NCI-H187 (cell line): ENCODE measurements around the gene MT1M.
"Not testable (repeated sequence)": the region's sequence is repeated elsewhere in the genome, so short reads cannot be mapped to it uniquely, and the experiment has no call there.

ENCODE experiments used
- DNase-seq, 2 experiments: peaks; one replicate each; lab custom pipeline; 2025; lab: John Stamatoyannopoulos, UW

MT1M gene

DNA sequence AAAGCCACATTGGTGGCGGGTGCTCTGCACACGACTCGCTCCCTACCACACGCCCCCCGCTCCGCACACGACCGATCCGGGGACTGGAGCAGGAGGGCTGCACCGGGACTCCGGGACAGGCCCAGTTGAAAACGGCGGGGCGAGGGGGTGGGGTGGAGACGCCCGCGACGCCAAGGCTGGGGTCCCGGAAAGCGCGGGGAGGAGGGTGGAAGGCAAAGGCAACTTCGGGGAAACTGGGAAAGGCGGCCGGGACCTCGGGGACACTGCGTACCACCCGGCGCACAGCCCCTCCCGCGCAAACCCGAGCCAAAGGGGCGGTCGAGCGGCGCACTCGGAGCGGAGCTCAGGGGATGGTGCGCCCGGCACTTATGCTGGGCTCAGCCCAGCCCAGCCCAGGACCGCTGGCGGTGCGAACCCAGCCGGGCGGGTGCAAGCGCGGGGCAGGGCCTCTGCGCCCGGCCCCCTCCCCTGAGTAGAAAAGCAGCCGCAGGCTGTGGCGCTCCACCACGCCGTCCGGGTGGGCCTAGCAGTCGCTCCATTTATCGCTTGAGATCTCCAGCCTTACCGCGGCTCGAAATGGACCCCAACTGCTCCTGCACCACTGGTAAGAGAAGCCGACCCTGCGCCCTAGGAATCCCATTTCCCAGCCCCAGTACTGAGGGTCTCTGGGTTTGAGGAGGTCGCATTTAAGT is at the start of gene MT1M:
Gene MT1M (plus strand): TSS at position 504 of the 692 bp plus-strand sequence. CDS start 73 bp downstream, at position 577.
- no peak for DNase-seq

DNA sequence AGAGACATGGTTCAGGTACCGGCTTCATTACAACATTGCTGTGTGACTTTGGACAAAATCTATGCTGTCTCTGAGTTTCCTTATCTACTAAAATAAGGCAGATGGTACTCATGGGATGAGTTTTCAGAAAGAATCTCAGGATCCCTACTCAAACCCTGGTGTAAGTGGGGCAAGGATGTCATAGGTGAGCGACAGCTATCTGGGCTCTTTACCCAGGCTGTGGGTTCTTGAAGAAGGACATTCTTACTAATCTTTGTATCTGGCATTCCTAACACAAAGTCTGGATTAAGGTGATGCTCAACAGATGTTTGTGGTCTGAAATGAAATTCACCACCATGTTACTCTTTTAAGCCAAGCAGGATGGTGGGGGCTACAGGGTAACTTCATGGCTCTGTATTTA is 49.5 kb upstream of the MT1M start:
- not testable (repeated sequence) for DNase-seq

DNA sequence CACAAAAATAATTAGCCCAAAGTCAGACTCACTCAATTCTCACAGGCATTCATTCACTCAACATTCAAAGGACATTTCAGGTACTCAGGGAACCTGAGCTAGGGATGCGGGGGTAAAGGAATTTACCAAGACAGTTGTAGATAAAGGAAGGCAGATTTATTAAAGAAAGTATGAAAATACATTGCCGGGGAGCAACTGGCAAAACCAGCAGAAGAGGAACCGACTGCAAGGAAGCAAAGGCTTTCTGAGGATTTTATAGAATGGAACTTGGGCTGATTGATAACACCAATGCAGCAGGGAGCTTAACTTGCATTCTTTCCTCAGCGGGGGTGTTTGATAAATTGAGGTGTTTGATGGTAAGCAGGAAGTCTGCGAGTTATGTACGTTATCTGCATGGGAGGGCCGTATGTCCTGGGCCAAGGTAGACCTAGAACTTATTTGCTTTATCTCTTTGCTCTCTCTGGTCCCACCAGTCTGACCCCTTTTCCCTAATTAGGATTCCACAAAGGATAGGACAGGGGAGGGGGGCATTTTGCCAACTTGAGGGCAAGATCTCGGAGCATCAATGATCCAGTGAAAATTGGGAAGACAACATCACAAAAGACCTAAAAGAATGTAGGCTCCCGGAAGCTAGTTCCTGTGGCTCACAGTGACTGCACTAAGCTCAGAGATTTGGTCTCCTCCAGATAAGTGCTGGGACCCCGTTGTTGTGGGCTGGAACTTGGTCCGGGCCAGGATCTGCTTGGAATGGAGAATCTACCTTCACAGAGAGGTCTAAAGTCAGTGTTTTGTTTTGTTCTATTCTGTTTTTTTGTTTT is 48.9 kb upstream of the MT1M start:
- no peak for DNase-seq

DNA sequence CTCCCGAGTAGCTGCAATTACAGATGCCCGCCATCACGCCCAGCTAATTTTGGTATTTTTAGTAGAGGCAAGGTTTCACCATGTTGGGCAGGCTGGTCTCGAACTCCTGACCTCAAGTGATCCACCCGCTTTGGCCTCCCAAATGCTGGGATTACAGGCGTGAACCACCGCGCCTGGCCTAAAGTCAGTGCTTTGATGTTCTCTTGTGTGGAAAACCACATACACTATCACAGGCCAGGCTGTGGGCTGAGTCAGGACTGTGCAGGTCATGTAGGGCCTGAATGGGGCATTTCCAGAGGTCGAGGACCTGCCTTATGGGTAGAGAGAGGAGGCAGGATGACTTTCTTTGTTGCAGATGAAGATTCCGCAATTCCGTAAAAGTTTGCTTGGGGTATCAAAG is 48.2 kb upstream of the MT1M start:
- no peak for DNase-seq

DNA sequence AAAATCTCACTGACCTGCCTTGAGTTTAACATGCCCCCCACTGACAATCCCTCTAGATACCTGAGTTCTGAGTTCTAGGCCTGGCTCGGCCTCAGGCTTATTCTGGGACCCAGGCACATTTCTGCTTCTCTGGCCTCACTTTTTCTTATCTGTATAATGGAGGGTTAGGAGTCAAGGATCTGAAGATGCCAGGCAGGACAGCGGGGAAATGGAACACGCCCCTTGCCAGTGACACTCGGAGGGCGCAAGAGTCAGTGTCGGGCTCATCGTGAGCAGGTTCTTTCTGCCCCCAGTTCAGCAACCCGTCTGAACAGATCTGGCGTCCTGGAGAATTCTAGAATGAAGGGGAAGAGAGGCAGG is 43.7 kb upstream of the MT1M start:
- no peak for DNase-seq

DNA sequence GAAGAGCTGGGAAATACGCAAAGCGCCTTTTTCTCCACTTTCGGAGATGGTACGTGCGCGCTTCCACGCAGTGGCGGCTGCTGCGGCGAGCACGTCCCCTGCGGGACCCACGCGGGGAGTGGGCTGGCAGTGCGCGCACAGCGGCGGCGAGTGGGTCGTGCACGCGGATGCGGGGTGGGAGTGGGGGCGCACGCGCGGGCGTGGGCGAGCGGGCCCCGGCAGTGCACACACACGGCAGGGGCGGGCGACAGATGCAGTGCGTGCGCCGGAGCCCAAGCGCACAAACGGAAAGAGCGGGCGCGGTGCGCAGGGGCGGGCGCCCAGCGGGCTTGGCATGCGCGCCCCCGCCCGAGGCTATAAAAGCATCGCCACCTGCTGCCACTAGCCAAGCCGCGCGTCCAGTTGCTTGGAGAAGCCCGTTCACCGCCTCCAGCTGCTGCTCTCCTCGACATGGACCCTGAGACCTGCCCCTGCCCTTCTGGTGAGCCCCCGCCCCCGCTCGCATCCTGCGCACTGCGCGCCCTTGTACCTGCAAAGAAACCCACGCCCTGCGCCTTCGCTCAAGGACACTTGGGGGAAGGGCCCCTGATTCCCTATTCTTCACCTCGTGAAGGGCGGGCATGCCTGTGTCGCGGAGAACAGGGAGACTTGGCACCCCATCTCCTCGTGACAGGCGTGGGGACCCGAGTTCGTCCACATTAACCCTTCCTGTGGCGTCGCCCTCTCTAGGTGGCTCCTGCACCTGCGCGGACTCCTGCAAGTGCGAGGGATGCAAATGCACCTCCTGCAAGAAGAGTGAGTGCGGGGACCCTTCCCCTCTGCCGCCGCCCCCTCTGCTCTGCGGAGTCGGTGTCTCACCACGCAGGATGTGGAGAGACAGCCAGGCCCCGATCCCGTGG is 43.1 kb upstream of the MT1M start, which contains the start of gene MT3:
Gene MT3 (plus strand): TSS at position 388 of the 899 bp plus-strand sequence. CDS start 63 bp downstream, at position 451.
- DNase-seq, result no peak

DNA sequence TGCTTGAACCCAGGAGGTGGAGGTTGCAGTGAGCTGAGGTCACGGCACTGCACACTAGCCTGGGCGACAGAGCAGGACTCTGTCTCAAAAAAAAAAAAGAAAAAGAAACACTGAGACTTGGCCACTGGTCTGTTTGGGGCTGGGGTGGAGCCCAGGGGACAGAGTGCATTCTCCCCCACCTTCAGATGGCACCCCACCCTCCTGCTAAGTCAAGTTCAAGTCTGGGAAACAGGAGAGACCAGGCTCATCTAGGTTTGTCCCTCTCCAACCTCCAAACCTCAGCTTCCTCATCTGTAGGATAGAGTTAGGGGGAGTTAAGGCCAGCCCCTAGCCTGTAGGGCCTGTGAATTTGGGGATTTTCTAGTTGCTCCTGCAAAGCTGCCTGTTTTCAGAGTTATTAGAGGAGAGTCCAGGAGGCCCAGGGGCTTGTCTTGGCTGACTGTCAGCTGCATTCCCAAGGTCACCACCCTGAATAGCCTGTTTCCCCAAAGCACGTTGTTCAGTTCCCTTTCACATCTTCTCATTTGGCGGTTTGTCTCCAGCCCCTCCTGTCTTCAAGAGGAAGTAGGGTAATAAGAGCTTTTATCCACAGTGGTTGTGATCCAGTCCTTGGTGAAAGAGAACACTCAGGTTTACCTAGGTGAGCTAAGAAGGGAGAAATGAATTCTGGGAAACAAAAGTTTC is 40.9 kb upstream of the MT1M start:
- DNase-seq, result no peak

DNA sequence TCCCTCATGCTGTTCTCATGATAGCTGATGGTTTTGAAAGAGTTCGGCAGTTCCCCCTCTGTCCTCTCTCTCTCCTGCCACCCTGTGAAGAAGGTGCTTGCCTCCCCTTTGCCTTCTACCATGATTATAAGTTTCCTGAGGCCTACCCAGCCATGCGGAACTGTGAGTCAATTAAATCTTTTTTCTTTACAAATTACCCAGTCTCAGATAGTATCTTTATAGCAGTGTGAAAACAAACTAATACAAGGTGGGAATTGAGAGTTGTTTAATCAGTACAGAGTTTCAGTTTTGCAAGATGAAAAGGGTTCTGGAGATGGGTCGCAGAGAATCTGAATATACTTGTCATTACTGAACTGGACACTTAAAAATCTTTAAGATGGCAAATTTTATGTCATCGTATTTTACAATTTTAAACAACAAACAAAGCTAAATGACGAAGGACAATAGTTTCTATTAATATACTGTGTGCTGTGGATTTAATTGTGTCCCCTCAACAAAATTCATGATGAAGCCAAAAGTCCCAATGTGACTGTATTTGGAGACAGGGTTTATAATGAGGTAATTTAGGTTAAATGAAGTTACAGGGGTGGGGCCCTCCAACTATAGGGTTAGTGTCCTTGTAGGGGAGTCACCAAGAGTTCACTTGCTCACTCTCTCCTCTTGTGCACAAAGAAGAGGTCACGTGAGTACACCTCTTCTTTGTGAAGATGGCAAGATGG is 38.7 kb upstream of the MT1M start:
- no peak for DNase-seq

DNA sequence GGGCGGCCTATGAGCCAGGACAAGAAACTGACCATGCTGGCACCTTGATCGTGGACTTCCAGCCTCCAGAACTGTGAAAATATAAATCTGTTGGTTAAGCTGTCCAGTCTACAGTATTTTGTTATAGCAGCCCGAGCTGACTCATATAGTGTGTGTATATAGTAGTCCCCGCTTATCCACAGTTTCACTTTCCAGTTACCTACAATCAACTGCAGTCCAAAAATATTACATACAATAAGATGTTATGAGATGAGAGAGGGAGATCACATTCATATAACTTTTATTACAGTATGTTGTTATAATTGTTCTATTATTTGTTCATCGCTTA is 38.2 kb upstream of the MT1M start:
- no peak for DNase-seq

DNA sequence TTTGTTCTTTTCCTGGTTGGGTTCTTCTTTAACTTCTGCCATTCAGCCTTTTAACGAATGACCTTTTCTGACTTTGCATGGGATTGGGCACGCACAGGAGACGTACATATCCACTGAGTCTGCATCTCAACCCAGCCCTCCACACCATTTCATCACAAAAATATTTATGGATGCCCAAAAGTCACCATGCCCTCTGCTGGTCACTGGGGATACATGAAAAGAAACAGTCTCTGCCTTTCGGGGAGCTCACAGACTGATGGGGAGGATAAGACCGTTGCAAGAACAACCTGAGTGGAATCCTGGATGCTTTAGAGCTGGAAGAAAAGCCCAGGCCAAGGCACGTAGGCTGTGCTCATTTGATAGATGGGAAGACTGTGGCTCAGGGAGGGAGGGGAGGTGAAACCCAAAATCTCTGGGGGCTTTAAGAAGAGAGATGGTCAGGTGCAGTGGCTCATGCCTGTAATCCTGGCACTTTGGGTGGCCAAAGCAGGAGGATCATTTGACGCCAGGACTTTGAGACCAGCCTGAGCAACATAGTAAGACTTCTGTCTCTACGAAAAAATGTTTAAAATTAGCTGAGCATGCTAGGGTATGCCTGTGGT is 32.0 kb upstream of the MT1M start:
- no peak for DNase-seq

DNA sequence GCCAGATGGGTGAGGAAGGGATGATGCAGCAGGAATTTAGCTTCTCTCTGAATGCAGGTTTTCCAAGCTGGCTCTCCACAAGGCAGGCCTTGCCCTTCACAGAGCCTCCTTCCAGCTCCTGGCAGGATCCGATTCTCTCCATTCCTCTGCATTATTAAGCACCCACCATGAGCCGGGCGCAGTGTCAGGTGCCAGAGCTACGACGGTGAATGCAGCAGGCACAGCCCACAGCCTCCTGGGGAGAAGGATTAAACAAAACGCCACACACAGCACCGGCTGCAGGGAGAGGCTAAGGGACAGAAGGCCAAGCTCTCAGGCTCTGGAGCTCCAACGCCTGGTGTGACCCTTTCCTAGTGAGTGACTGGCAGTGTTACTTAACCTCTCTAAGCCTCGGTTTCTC is 31.1 kb upstream of the MT1M start:
- no peak for DNase-seq

DNA sequence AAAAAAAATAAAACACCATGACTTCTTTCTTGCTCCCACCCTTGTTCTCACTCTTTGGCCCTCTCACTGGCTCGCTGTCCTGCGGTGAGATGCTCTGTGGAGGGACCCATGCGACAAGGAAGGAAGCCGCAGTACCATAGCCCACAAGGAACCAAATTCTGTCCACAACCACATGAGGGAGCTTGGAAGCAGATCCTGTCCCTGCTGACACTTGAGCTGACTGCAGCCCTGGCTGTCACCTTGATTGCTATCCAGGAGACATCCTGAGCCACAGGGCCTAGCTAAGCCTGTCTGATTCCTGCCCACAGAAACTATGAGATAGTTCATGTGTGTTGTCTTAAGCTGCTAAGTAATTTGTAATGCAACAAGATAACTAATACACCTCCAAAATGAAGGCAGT is 28.9 kb upstream of the MT1M start:
- no peak for DNase-seq

DNA sequence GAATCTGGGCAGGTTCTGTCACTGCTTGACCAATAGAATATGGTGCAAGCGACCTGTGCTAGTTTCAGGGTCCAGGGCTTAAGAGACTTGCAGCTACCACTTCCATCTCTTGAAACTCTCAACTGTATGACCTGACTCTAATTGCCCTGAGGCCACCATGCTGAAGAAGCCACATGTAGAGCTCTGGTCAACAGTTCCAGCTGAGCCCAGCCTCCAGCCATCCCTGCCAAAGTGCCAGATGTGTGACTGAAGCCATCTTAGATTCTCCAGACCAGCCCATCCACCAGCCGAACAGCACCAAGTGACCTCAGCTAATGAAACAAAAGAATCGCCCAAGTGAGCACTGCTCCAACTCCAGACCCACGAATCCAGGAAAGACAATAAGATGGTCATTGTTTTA is 27.5 kb upstream of the MT1M start:
- no peak for DNase-seq

DNA sequence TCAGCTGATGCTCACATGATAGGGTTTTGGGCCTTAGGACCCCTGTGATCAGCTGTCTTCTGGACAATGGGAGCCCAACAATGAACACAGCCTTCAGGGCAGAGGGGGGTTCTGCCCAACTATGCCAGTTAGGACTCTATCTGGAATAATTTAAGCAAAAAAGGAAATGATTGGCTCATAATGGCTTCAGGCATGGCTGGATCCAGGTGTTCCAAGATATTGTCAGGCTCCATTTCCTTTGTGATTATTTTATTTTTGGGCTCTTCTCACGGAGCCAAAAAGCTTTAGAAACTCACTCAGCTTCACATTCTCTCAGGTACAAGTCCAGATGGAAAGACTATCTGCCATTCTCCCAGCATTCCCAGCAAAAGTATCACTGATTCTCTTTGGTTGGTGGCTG is 27.0 kb upstream of the MT1M start:
- no peak for DNase-seq

DNA sequence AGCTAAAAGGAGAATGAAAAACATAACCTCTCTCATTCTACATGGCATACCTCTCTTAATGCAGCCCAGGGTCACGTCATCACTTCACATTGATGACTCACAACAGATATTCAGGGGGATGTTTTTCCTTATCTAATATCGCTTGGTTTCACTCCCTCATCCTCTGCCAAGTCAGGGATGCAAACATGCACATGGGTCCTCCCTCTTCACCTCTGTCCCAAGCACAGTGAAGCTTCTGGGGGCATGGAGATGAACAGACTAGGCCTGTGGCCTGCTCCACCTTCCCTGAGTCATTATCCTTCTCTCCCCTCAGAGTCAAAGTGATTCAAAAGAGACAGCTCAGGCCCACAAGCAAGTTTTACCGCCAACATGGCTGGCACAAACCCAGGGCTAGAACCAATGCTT is 26.4 kb upstream of the MT1M start:
- no peak for DNase-seq

DNA sequence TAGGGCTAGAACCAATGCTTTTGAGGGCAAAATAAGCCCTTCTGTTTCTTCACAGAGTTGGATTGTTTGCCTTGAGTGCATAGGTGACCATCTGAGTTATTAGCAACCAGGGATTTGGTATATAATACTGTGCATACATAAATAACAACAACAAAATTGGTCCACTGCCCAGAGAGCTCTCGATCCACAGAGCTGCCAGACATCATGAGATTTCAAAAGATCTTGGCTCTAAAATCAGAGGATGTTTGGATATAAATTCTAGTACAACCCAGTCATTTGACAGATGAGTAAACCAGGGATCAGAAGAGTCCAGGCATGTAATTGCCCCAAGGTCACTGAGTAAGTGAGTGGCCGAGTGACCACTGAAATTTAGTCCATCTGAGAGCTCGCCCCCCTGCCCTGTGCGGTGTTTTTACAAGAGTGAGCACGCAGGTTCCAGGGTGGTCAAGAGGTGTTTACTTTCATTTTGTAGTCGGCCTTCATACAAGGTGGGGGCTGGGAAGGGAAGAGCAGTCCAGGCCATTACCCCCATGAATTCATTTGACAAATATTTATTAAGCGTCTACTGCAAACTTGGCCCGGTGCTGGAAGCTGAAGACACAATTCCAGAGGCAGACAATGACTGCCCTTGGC is 25.9 kb upstream of the MT1M start:
- DNase-seq, result no peak

DNA sequence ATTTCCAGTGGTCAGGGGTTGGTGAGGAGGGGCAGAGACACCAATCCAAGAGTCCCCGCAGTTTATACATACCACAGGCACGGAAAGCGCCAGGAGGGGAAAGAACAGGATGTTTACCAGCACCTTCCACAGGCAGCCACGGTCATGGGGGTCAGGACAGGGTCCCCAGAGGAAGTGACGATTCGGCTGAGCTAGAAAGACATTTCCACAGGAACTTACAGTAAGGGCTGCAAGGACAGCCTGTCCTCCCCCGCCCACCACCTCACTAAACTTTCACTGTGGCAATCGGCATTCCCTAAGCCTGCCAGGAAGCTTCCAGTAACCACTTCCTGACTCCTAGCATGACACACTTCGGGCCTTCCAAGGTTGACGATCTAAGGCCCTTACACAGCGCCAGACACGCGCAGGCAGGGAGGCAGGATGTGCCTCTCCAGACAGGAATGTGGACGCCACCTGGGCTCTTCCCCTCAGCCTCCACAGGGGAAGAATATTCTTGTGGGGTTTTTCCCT is 25.3 kb upstream of the MT1M start:
- DNase-seq, result no peak

DNA sequence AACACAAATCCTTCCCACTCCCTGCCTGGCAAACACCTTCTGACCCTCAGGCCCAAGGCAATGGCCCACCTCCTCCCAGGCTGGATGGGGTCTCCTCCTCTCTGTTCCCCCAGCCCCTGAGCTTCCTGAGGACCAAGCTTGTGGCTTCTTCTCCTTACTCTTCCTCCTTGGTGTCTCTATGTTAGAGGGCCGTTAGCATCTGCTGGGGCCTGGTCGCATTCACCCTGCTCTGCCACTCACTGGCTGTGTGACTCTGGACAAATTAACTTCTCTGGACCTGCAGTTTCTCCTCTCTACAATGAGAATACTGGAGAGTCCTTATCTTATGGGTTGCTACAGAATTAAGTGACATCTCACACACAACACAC is 24.8 kb upstream of the MT1M start:
- no peak for DNase-seq

DNA sequence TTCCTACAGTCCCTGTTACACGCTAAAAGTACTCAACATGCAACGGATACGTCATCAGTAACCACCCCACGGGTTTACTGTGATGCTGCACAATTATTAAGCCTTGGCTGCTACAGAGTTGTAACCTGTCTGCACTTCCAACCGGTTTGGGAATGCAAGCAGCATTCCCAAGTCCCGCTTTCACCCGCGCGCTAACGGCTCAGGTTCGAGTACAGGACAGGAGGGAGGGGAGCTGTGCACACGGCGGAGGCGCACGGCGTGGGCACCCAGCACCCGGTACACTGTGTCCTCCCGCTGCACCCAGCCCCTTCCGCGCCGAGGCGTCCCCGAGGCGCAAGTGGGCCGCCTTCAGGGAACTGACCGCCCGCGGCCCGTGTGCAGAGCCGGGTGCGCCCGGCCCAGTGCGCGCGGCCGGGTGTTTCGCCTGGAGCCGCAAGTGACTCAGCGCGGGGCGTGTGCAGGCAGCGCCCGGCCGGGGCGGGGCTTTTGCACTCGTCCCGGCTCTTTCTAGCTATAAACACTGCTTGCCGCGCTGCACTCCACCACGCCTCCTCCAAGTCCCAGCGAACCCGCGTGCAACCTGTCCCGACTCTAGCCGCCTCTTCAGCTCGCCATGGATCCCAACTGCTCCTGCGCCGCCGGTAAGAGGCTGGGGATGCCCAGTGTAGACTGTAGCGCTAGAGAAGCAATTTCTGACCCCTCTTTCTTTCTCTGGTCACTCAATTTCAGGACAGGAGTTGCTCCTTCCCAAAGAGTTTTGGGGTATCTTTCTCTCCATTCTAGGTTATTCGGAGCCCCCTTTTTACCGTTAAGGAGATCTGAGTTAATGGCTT is 24.2 kb upstream of the MT1M start, which contains the start of gene MT2A:
Gene MT2A (plus strand): TSS at position 542 of the 833 bp plus-strand sequence. CDS start 72 bp downstream, at position 614.
- DNase-seq, result peak; percentile 59 to 76
